WERI-Rb-1 (cell line): ENCODE data around the gene OPHN1.
"Not testable (repeated sequence)": the region's sequence is repeated elsewhere in the genome, so short reads cannot be mapped to it uniquely, and the experiment has no call there.

Experiments used
- DNase-seq: peaks from one replicate; pipeline ENCODE4 v3.0.0-alpha.2; 2020
- H3K27ac ChIP-seq: fragments of 250-450 bp; sonication (Bioruptor Pico); 2 replicates; pipeline ENCODE4 v1.5.1; 2020; ENCODE audit warnings: mild to moderate bottlenecking, moderate library complexity
- H3K27me3 ChIP-seq: fragments of 250-450 bp; sonication (Bioruptor Pico); 2 replicates; pipeline ENCODE4 v1.5.1; 2021; ENCODE audit warnings: mild to moderate bottlenecking, low read depth, moderate library complexity; ENCODE audit not compliant: insufficient read depth, severe bottlenecking
- H3K36me3 ChIP-seq: fragments of 250-450 bp; sonication (Bioruptor Pico); 2 replicates; pipeline ENCODE4 v1.5.1; 2020; ENCODE audit warnings: mild to moderate bottlenecking, moderate library complexity
- H3K4me3 ChIP-seq: 2 replicates; pipeline ENCODE4 v1.5.1; 2011; ENCODE audit warnings: low read depth, mild to moderate bottlenecking, control low read depth, low read length
- H3K9me3 ChIP-seq: fragments of 250-450 bp; sonication (Bioruptor Pico); 2 replicates; pipeline ENCODE4 v1.5.1; 2021; ENCODE audit warnings: mild to moderate bottlenecking, moderate library complexity; ENCODE audit not compliant: severe bottlenecking
- CTCF ChIP-seq: IDR thresholded peaks from 2 replicates; pipeline ENCODE4 v1.5.1; 2011; ENCODE audit warnings: low read depth, mild to moderate bottlenecking, control low read depth, inconsistent platforms, low read length

Gene OPHN1

DNA sequence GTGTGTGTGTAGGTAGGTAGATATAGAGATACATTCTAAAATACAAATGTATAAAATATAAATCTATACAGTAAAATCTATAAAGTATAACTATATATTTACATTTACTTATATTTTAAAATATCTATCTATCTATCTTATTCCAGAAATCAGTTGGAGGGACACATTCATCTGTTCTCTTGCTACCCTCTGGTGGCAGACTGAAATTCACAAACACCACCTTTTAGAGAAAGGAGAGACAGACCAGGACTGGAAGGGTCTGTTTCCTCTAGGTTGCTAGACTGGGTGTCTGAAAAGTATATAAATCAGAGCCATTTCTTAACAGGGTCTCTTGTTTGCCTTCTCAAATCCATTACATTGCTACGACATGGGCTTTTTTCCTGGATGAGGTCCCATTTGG lies 343.0 kb downstream of the OPHN1 start:
- Histone ChIP-seq H3K9me3 (no peaks in the 10 kb centered on the region), H3K27ac (no peak overlapping the region), H3K27me3 (peaks cover 2% of the 10 kb centered on the region), H3K4me3 (no peak overlapping the region), H3K36me3 (no peaks in the 10 kb centered on the region)
- DNase-seq: no peak
- TF ChIP-seq CTCF: no peak

DNA sequence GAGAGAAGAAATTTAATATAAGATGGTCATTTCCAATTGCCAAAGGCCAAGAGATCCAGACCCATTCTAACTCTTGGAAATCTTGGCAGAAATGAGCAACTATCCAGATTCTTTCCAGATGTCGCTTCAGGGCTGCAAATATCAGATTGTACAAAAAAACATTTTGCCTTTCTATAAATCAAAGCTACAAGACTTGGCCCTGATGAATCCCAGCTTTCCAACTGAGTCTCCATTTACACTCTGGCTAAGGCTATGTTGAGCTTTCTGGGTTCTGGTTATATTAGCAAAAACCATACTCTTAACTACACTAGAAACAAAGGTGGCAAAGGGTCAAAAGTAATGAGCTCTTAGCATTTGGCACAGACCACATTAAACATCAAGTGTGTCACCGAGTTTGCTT lies 345.8 kb downstream of the OPHN1 start:
- no peak for TF ChIP-seq CTCF
- Histone ChIP-seq H3K36me3 (no peaks in the 10 kb centered on the region), H3K27ac (no peak overlapping the region), H3K27me3 (peaks cover 2% of the 10 kb centered on the region), H3K9me3 (no peaks in the 10 kb centered on the region), H3K4me3 (no peak overlapping the region)
- no peak for DNase-seq

DNA sequence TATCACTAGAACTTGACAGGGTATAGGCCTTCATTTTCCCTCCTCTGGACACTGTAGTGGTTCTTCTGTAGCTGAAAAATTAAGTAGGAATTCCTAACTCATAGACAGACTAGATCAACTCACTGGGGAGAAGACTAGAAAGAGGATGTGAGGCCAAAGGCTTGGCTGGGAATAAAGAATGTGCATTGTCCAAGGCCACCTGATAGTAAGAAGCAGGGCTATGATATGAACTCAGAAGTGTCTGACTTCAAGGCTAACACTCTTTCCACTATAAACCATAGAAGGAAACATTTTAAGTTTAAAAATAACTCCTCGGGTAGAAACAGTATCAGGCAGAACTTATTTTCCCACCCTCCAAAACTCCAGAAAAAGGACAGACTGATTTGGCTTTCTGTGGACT lies 346.6 kb downstream of the OPHN1 start:
- H3K36me3 ChIP-seq: no peaks in the 10 kb centered on the region
- DNase-seq: no peak
- H3K27ac ChIP-seq: no peak overlapping the region
- no peak overlapping the region for H3K4me3 ChIP-seq
- H3K27me3 ChIP-seq: peaks cover 2% of the 10 kb centered on the region
- no peaks in the 10 kb centered on the region for H3K9me3 ChIP-seq
- TF ChIP-seq CTCF: no peak

DNA sequence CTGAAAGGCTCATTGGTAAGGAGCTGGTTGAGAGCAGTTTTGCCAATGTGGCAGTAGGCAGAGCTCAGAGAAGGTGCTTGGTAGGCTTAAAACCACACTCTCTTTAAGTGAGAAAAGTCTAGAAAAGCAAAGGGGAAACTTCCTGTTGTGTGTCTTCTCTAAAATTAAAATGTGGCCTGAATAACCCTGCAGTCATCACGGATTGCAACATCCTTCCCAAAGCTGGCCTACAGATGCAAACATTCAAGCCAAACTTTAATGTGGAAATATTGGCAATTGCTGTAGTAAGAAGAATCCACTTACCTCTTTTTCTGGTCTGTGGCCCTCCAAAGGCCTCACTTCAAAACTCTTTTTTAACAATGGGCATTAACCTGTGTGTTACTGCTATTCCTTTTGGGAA lies 348.5 kb downstream of the OPHN1 start:
- Histone ChIP-seq H3K9me3 (no peaks in the 10 kb centered on the region), H3K36me3 (no peaks in the 10 kb centered on the region), H3K27me3 (peaks cover 2% of the 10 kb centered on the region), H3K27ac (no peak overlapping the region), H3K4me3 (no peak overlapping the region)
- no peak for DNase-seq
- no peak for TF ChIP-seq CTCF

- Histone ChIP-seq H3K36me3 (no peaks in the 10 kb centered on the region), H3K27ac (no peak overlapping the region), H3K27me3 (no peaks in the 10 kb centered on the region), H3K9me3 (no peaks in the 10 kb centered on the region), H3K4me3 (no peak overlapping the region)
- no peak for TF ChIP-seq CTCF
- DNase-seq: no peak
These were observed 349.8 kb downstream of the OPHN1 start for GRCh38 chrX:68083510-68083909.

DNA sequence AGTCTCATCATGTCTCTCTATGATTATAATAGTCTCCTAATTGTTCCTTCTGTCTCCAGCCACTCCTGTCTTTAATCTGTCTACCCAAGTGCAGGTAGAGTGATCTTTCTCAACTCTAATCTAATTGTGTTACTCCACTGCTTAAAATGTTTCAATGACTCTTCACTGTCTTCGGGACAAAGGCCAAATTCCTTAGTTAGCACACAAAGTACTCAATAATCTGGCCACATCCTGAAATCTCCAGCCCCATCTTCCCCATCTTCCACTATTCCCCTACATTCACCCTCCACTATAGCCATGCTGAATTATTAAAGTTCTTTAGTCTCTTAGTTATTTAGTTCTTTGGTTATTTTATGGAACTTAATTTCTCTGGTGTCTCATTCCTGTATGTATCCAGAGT lies 353.3 kb downstream of the OPHN1 start:
- H3K9me3 ChIP-seq: no peaks in the 10 kb centered on the region
- no peak overlapping the region for H3K27ac ChIP-seq
- H3K36me3 ChIP-seq: no peaks in the 10 kb centered on the region
- H3K27me3 ChIP-seq: no peaks in the 10 kb centered on the region
- no peak for TF ChIP-seq CTCF
- DNase-seq: no peak
- no peak overlapping the region for H3K4me3 ChIP-seq

DNA sequence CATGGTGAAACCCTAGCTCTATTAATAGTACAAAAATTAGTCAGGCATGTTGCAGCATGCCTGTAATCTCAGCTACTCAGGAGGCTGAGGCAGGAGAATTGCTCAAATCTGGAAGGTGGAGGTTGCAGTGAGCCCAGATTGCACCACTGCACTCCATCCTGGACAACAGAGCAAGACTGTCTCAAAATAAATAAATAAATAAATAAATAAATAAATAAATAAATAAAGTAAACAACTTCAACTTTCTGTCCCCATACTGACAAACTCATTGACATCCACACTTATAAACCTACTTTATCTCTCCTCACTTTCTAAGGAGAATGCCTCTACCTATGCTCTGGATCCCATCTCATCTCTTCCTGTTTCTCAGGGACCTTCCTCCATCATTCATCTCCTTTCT lies 354.5 kb downstream of the OPHN1 start:
- not testable (repeated sequence) for H3K4me3 ChIP-seq, DNase-seq, H3K9me3 ChIP-seq, H3K27me3 ChIP-seq, H3K36me3 ChIP-seq, H3K27ac ChIP-seq
